Measurements from ENCODE around the gene SALL1. TPM values are rescaled to one million over a fixed set of nuclear protein-coding genes. Genes with fewer than 3 reads are reported as not detected.

The SALL1 gene
- total and polyA plus RNA-seq, 2 of the 8 experiments (the other 6 are each of a cell fraction or from before 2014, with no cell fraction given) = 33.7 to 56.8 TPM

DNA sequence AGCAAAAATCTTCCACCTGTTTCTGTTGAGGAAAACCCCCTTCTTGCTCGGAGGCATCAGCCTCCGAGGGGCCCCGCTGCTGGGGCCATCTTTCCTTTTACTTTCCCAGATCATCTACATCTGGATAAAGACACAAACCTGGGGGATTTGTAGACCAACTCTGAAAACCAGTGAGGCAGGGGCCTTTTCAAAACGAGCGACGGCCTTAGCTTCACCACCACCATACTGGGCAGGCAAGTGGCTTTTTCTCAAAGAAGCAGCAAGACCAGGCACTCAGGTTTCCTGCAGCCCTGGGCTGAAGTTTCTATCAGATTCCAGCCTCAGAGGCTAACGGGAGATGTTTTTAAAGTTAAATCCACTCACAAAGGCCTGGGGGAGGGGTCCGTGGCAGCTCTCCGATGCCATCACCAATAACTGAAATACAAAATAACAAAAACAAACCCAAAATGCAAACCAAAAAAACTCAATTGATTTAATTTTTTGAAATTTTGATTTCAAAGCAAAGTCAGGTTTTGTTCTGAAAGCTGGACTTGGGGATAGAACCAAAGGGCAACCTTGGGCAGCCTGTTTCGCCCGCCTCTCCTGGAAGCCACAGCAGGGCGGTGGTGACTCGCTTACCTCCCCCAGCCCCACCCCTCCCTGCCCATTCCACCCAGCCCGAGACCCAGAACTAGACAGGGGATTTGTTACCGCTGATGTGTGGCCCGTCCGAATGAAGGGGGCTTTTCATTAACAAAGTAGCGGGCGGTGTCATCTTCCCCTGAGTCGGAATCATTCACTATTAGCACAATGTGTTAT lies 55.8 kb downstream of the SALL1 start:
- Histone ChIP-seq H2BK5ac (ENCODE audit: low read depth, low read length) (no peak overlapping the region), H3K23ac (ENCODE audit: insufficient read length) (no peak overlapping the region), H2BK12ac (ENCODE audit: low read depth, low read length) (no peak overlapping the region), H3K36me3 (ENCODE audit: control insufficient read depth in 2 of 4, insufficient read depth in 4 of 4, low read length in 3 of 4) (no peaks in the 10 kb centered on the region), H2AFZ (ENCODE audit: low read length) (no peak overlapping the region; the same call in 1 of the 2 replicates), H3K4me1 (replicated peaks in 1 of 4; ENCODE audit: control insufficient read depth in 3 of 4, insufficient read depth in 4 of 4, low read length in 3 of 4) (peaks cover 0 to 6% (median 2%) of the 10 kb centered on the region in 4 experiments; a peak in 4 of 7 replicates), H3K14ac (ENCODE audit: insufficient read length) (no peak overlapping the region), H3K18ac (ENCODE audit: extremely low read depth, low read length) (no peak overlapping the region), H2AK5ac (ENCODE audit: low read depth, low read length) (no peak overlapping the region), H4K20me1 (replicated peaks in 1 of 2; ENCODE audit: control insufficient read depth in 1 of 2, insufficient read depth in 2 of 2, low read length in 2 of 2) (no peaks in the 10 kb centered on the region), H3K4ac (replicated peaks; ENCODE audit: insufficient read length, low read depth, low read length) (no peak overlapping the region), H3K9me3 (ENCODE audit: insufficient read depth in 2 of 2, low read depth in 1 of 2, low read length in 1 of 2) (no peaks in the 10 kb centered on the region), H3K79me1 (ENCODE audit: low read depth, low read length) (no peaks in the 10 kb centered on the region), H3K4me3 (ENCODE audit: extremely low read depth in 1 of 4, insufficient read depth in 2 of 4, low read depth in 3 of 4, low read length in 4 of 4) (peak overlapping the region in 1 of 4 experiments; percentile 16; a peak in 1 of 8 replicates), H2BK120ac (replicated peaks; ENCODE audit: low read depth, low read length) (no peak overlapping the region), H2BK15ac (ENCODE audit: low read length) (no peak overlapping the region), H3K27ac (ENCODE audit: low read depth, low read length) (no peak overlapping the region), H3K4me2 (ENCODE audit: insufficient read depth in 1 of 2, low read depth in 2 of 2, low read length in 2 of 2) (peak overlapping the region; percentile 15 to 29; a peak in 1 of 4 replicates), H3K23me2 (ENCODE audit: low read depth, low read length) (no peaks in the 10 kb centered on the region), H3K9ac (replicated peaks in 1 of 4; ENCODE audit: extremely low read depth in 1 of 4, low read depth in 3 of 4, low read length in 3 of 4) (no peak overlapping the region), H4K8ac (ENCODE audit: extremely low read depth, insufficient read depth, low read length) (no peak overlapping the region), H3K79me2 (ENCODE audit: control insufficient read depth in 1 of 2, insufficient read depth in 2 of 2, low read length in 2 of 2) (no peaks in the 10 kb centered on the region), H3K56ac (replicated peaks; ENCODE audit: insufficient read length, low read depth, low read length) (no peak overlapping the region), H3K27me3 (replicated peaks in 1 of 4; ENCODE audit: control insufficient read depth in 3 of 4, extremely low read depth in 1 of 4, insufficient read depth in 3 of 4, low read length in 3 of 4) (no peaks in the 10 kb centered on the region), H4K5ac (ENCODE audit: insufficient read length, low read depth, low read length) (peak overlapping the region; percentile 21), H2BK20ac (ENCODE audit: low read length) (no peak overlapping the region), H4K91ac (replicated peaks; ENCODE audit: insufficient read length, low read length) (no peak overlapping the region)
- DNase-seq (ENCODE audit: low read depth in 1 of 2, low spot score in 2 of 2) (no peak), FAIRE-seq (no peak)
- POLR2A ChIA-PET (ENCODE audit: partially characterized antibody) = no interaction called here
- CTCF ChIA-PET (ENCODE audit: partially characterized antibody) = interaction anchor here (1.2 kb wide), 1 partner anchor 12 kb away, joined by 3 read pairs; no protein-coding TSS in a partner anchor
- 55% methylated on average over 20 of the region's 20 CpGs; no CpG with 5 or more reads in 1 of the 2 experiments for WGBS, 2 experiments (ENCODE audit: extremely low coverage in 1 of 2, insufficient coverage in 1 of 2, insufficient read length in 1 of 2, insufficient replicate concordance in 2 of 2, low coverage in 1 of 2, low lambda C conversion rate in 2 of 2, missing lambda C conversion rate in 1 of 2)
- no peak for TF ChIP-seq JUN (IDR thresholded peaks at IDR 0.05; ENCODE audit: low read depth, low read length)
- no peak for TF ChIP-seq POLR2A (IDR thresholded peaks at IDR 0.05; ENCODE audit: control extremely low read depth in 1 of 2, low read depth in 2 of 2, low read length in 2 of 2)
- TF ChIP-seq POU5F1 (IDR thresholded peaks at IDR 0.05; ENCODE audit: low read depth, low read length) = no peak
- TF ChIP-seq, protein P1, sequence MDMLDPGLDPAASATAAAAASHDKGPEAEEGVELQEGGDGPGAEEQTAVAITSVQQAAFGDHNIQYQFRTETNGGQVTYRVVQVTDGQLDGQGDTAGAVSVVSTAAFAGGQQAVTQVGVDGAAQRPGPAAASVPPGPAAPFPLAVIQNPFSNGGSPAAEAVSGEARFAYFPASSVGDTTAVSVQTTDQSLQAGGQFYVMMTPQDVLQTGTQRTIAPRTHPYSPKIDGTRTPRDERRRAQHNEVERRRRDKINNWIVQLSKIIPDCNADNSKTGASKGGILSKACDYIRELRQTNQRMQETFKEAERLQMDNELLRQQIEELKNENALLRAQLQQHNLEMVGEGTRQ (IDR thresholded peaks at IDR 0.05; ENCODE audit: low read length) = no peak

All from H1 (cell line).